Ammon's horn (tissue), 1 donor: ENCODE data around the gene IL32.

Source experiments
- DNase-seq: peaks from one replicate; pipeline ENCODE4 v3.0.0-alpha.2; 2016; ENCODE audit warnings: low spot score

Gene IL32

DNA sequence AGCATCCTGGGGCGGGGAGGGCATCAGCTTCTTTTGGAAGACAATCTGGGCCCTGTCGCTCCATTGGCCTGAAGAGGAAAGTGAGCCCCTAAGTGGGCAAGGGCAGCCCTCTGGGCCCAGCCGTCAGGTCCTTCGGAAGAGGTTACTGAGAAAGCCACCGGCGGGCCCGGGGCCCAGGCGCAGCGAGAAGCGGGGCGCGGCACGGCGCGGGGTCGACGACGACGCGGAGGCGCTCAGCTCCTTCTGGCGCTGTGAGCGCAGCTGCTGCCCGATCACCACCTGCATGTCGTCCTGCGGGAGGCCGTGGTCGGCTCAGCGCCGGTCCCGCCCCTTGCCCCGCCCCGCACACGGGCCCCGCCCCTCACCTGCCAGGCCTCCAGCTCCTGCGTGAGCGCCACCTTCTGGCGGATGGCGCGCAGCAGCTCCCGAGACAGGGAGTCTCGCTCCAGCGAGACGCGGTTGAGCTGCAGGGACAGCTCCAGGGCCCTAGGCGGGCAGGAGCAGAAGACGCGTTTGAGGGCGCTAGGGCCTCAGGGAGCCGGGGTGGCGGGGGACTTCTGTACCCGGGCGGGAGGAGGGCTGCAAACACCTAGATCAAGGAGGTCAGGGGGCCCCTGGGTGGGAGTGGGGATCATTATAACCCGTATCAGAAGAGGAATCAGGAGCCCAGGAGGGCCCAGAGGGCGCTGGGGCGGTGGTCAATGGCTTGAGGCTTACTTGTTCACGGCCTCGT is 37.3 kb upstream of the IL32 start:
- DNase-seq, result peak; percentile 78

DNA sequence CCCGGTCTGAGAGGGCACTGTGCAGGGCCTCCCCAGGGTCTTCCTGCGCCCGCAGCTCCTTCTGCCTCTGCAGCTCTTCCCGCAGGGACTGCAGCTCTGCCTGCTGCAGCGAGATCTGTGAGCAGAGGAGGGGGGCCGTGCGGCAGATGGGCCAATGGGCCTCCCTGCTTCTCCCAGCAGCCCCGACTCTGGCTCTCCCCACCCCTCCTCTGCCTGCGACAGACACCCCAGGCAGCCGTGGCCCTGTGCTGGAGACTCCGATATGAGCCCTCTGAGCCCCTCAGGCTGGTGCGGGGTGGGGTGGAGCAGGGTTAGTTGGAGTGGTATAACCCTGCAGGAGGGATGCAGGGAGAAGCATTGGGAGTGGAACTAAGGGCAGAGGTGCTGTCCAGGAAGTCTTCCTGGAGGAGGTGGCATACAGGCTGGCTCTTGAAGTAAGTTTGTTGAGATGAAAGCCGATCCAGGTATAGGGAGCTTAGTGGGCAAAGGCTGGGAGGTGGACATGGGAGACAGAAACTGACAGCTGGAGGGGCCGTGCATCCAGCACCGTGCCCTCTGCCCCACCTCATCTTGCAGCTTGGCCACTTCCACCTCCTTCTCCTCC is 36.6 kb upstream of the IL32 start:
- no peak for DNase-seq

GRCh38 chr16:3029491-3030221 is 35.8 kb upstream of the IL32 start:
- DNase-seq, result no peak

GRCh38 chr16:3030222-3031212 is 34.9 kb upstream of the IL32 start:
- no peak for DNase-seq

GRCh38 chr16:3032624-3033023 is 32.8 kb upstream of the IL32 start:
- no peak for DNase-seq

DNA sequence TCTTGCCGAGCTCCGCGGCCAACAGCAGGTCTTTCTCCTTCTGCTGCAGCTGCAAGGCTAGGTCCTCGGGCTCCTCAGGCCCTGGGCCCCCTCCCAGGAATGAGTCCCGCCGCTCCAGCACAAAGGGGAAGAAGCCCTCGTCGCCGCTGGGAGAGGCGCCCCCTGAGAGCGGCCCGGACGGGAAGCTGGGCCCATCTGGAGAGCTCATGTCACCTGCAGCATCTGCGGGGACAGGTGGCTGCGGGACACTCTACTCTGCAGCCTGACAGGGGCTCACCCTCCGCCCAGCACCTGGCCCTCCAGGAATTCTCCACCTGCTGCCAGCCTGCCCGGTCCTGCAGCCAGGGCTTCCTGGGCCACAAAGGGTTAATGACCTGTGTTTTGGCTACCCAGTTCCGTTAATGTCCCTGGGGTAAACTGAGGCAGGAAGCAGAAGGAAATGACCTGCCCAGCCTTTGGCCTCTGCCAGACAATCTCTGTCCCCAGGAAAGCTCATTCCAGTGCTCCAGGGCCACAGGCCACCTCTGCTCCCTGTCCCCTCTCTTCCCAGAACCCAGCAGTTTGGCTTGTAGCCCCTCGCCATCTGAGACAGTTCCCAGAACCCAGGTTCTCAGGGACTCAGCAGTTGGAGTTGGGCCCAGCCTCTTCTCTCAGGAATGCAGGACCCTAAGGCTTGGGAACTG is 30.0 kb upstream of the IL32 start:
- DNase-seq, result no peak

GRCh38 chr16:3035972-3036725 is 29.3 kb upstream of the IL32 start:
- DNase-seq, result no peak

- DNase-seq, result no peak
Measured at GRCh38 chr16:3036726-3037315, 28.6 kb upstream of the IL32 start, which contains the start of gene BICDL2. TSS of gene BICDL2 (minus strand) at chr16:3036944. CDS start at chr16:3035496, 1,448 bp downstream.

DNA sequence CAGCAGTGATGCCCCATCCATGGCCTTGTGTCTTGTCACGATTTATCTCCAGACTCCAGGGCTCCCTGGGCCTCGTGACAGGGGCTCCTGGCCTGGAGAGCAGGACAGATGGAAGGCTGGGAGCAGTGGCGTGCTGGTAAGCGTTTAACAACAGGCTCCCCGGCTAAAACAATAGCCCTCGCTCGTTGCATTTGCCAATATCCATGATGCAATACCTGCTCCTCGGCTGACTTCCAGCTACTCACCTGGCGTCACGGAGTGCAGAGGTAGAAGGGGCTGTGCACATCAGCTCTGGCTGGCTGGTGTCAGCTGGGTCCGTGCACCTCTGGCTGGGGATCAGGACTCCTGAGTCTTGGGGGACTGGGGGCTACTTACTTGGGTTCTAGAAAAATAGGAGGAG is 27.2 kb upstream of the IL32 start:
- no peak for DNase-seq

DNA sequence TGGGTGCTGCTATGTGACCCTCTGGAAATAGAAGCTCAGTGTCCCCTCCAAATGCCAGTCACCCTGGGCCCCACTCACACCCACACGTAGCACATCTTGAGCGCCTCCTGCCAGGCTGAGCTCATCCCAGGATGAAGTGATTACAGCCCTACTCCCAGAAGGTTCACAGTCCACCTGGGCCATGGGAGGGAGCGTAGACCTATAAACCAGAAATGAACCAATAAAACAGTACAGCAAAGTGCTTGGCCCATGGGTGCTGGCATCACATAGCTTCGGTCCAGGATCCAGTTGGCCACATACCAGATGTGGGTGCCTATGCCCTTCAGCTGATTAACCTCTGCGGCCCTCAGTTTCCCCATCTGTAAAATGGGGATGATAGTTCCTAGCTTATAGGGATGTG is 26.5 kb upstream of the IL32 start:
- DNase-seq, result no peak

- DNase-seq, result no peak
Measured at GRCh38 chr16:3042376-3042775, 23.1 kb upstream of the IL32 start.

DNA sequence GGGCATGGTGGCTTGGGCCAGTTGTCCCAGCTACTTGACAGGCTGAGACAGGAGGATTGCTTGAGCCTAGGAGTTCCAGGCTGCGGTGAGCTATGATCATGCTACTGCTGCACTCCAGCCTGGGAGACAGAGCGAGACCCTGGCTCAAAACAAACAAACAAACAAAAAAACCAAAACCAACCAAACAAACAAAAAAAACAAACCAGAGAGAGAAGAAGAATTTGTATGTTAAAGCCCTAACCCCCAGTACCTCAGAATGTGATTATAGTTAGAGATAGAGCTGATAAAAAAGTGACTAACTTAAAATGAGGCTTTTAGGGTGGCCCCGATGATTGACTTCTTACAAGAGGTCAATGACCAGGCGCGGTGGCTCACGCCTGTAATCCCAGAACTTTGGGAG is 20.7 kb upstream of the IL32 start:
- DNase-seq, result no peak

- no peak for DNase-seq
Measured at GRCh38 chr16:3045758-3046640, 19.4 kb upstream of the IL32 start, which contains the start of gene MMP25. TSS of gene MMP25 (plus strand) at chr16:3046561. CDS start at chr16:3046918, 357 bp downstream.

GRCh38 chr16:3046641-3047386 is 18.6 kb upstream of the IL32 start:
- DNase-seq, result no peak

DNA sequence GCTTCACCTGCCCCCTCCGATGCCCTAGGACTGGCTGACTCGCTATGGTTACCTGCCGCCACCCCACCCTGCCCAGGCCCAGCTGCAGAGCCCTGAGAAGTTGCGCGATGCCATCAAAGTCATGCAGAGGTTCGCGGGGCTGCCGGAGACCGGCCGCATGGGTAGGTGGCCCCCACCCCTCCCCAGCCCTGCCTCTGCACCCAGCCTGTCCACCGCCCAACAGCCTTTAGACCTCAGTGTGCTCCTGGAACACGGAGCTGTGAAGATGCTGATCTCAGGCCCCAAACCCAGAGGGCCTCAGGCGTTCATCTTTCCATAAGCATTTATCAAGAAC is 18.1 kb upstream of the IL32 start:
- DNase-seq, result no peak

DNA sequence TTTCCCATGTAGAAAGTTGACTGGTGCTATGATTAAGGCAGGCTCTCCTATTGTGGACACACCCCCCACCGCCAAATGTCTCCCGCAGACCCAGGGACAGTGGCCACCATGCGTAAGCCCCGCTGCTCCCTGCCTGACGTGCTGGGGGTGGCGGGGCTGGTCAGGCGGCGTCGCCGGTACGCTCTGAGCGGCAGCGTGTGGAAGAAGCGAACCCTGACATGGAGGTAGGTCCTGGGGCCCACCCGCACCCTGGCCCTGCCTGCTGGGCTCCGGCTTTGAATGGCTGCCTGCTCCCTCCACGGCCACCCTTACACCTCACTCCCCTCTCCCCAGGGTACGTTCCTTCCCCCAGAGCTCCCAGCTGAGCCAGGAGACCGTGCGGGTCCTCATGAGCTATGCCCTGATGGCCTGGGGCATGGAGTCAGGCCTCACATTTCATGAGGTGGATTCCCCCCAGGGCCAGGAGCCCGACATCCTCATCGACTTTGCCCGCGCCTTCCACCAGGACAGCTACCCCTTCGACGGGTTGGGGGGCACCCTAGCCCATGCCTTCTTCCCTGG is 15.4 kb upstream of the IL32 start:
- DNase-seq, result no peak

GRCh38 chr16:3050487-3050886 is 15.0 kb upstream of the IL32 start:
- no peak for DNase-seq

GRCh38 chr16:3051009-3051408 is 14.4 kb upstream of the IL32 start:
- DNase-seq, result no peak
